Neural progenitor cell (in vitro differentiated cells): ENCODE data around the gene SLC35D2. TPM values are rescaled to one million over a fixed set of nuclear protein-coding genes. Genes with fewer than 3 reads are reported as not detected.

Experiments
- DNase-seq: peaks from one replicate; pipeline ENCODE4 v3.0.0-alpha.2; 2016; ENCODE audit warnings: low spot score
- H2AFZ ChIP-seq: fragments of 200-600 bp; sonication (generic); replicated peaks from 2 replicates; pipeline ENCODE4 v1.6.1; 2016; ENCODE audit warnings: antibody characterized with exemption
- H3F3A ChIP-seq: fragments of 200-600 bp; sonication (generic); 2 replicates; pipeline ENCODE4 v1.6.1; 2016; ENCODE audit warnings: antibody characterized with exemption, low read depth
- H3K27ac ChIP-seq: fragments of 200-600 bp; sonication (generic); 2 replicates; pipeline ENCODE4 v1.5.1; 2016; ENCODE audit warnings: mild to moderate bottlenecking
- H3K27me3 ChIP-seq: fragments of 200-600 bp; sonication (generic); 2 replicates; pipeline ENCODE4 v1.6.1; 2016; ENCODE audit warnings: mild to moderate bottlenecking, moderate library complexity
- H3K36me3 ChIP-seq: fragments of 200-600 bp; sonication (generic); 2 replicates; pipeline ENCODE4 v1.5.1; 2016
- H3K4me1 ChIP-seq: fragments of 200-600 bp; sonication (generic); 2 replicates; pipeline ENCODE4 v1.6.1; 2016; ENCODE audit warnings: mixed run types
- H3K4me2 ChIP-seq: fragments of 200-600 bp; sonication (generic); 2 replicates; pipeline ENCODE4 v1.6.1; 2016
- H3K4me3 ChIP-seq: fragments of 200-600 bp; sonication (generic); 2 replicates; pipeline ENCODE4 v1.5.1; 2016
- H3K79me2 ChIP-seq: fragments of 200-600 bp; sonication (generic); 2 replicates; pipeline ENCODE4 v1.6.1; 2016; ENCODE audit warnings: low read depth
- H3K9ac ChIP-seq: fragments of 200-600 bp; sonication (generic); 2 replicates; pipeline ENCODE4 v1.6.1; 2016
- H3K9me3 ChIP-seq: fragments of 200-600 bp; sonication (generic); 2 replicates; pipeline ENCODE4 v1.5.1; 2016; ENCODE audit warnings: low read depth
- H4K20me1 ChIP-seq: fragments of 200-600 bp; sonication (generic); 2 replicates; pipeline ENCODE4 v1.6.1; 2016; ENCODE audit warnings: low read depth
- H3K27ac Mint-ChIP-seq: 3 replicates; pipeline ENCODE4 v1.8.0; 2021; ENCODE audit warnings: mixed read lengths
- H3K27me3 Mint-ChIP-seq: 2 replicates; pipeline ENCODE4 v1.8.0; 2022; ENCODE audit warnings: low read depth, mild to moderate bottlenecking, inconsistent platforms, moderate library complexity, mixed read lengths; ENCODE audit not compliant: insufficient read depth
- H3K36me3 Mint-ChIP-seq: 3 replicates; pipeline ENCODE4 v1.8.0; 2021; ENCODE audit warnings: mixed read lengths
- H3K4me1 Mint-ChIP-seq: 3 replicates; pipeline ENCODE4 v1.8.0; 2021; ENCODE audit warnings: mixed read lengths
- H3K4me3 Mint-ChIP-seq: 3 replicates; pipeline ENCODE4 v1.8.0; 2021; ENCODE audit warnings: mild to moderate bottlenecking, moderate library complexity, mixed read lengths
- H3K9me3 Mint-ChIP-seq: 3 replicates; pipeline ENCODE4 v1.8.0; 2020; ENCODE audit warnings: mixed read lengths
- EZH2 ChIP-seq: fragments of 200-600 bp; sonication (generic); IDR thresholded peaks from 2 replicates; pipeline ENCODE4 v1.6.1; 2017; ENCODE audit warnings: antibody characterized with exemption, mild to moderate bottlenecking, moderate library complexity
- EZH2phosphoT487 ChIP-seq: fragments of 200-600 bp; sonication (generic); IDR thresholded peaks from 2 replicates; pipeline ENCODE4 v1.6.1; 2017; ENCODE audit warnings: antibody characterized with exemption
- total RNA-seq: library from RNA; depleted of rRNA; stranded (reverse); fragments of >200 nt; gene quantifications from 2 replicates; pipeline ENCODE4 v1.2.3, GENCODE V29; 2015; ENCODE audit warnings: low replicate concordance
- TF ChIP-seq, protein P1 (sequence below): fragments of 200-600 bp; sonication (generic); IDR thresholded peaks from 2 replicates; pipeline ENCODE4 v1.5.1; 2017; ENCODE audit warnings: antibody characterized with exemption, mild to moderate bottlenecking

Gene SLC35D2
- total RNA-seq, 1 donor from 2014 or later, result 30.1 TPM

- H3K27ac Mint-ChIP-seq, result no peak overlapping the region
- Histone ChIP-seq H3K4me3 (no peak overlapping the region), H3K9ac (no peak overlapping the region), H2AFZ (no peak overlapping the region), H3K79me2 (no peaks in the 10 kb centered on the region), H3K9me3 (peaks cover 5% of the 10 kb centered on the region), H3K36me3 (no peaks in the 10 kb centered on the region), H3F3A (no peaks in the 10 kb centered on the region), H4K20me1 (no peaks in the 10 kb centered on the region), H3K27ac (no peak overlapping the region), H3K27me3 (no peaks in the 10 kb centered on the region), H3K4me1 (no peaks in the 10 kb centered on the region), H3K4me2 (no peak overlapping the region)
- DNase-seq, result no peak
- peaks cover 15% of the 10 kb centered on the region for H3K9me3 Mint-ChIP-seq
- H3K36me3 Mint-ChIP-seq, result no peaks in the 10 kb centered on the region
- H3K4me1 Mint-ChIP-seq, result no peaks in the 10 kb centered on the region
- no peaks in the 10 kb centered on the region for H3K27me3 Mint-ChIP-seq
- TF ChIP-seq EZH2phosphoT487, result no peak
- no peak for TF ChIP-seq EZH2
- TF ChIP-seq, protein P1, sequence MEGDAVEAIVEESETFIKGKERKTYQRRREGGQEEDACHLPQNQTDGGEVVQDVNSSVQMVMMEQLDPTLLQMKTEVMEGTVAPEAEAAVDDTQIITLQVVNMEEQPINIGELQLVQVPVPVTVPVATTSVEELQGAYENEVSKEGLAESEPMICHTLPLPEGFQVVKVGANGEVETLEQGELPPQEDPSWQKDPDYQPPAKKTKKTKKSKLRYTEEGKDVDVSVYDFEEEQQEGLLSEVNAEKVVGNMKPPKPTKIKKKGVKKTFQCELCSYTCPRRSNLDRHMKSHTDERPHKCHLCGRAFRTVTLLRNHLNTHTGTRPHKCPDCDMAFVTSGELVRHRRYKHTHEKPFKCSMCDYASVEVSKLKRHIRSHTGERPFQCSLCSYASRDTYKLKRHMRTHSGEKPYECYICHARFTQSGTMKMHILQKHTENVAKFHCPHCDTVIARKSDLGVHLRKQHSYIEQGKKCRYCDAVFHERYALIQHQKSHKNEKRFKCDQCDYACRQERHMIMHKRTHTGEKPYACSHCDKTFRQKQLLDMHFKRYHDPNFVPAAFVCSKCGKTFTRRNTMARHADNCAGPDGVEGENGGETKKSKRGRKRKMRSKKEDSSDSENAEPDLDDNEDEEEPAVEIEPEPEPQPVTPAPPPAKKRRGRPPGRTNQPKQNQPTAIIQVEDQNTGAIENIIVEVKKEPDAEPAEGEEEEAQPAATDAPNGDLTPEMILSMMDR, result no peak
- no peak overlapping the region for H3K4me3 Mint-ChIP-seq
These were observed 101.9 kb downstream of the SLC35D2 start for GRCh38 chr9:96281641-96282040.

GRCh38 chr9:96279932-96280331 lies 103.6 kb downstream of the SLC35D2 start:
- Histone ChIP-seq H3K36me3 (no peaks in the 10 kb centered on the region), H3K27me3 (no peaks in the 10 kb centered on the region), H3K27ac (no peak overlapping the region), H4K20me1 (no peaks in the 10 kb centered on the region), H2AFZ (no peak overlapping the region), H3K79me2 (no peaks in the 10 kb centered on the region), H3K9ac (no peak overlapping the region), H3K4me3 (no peak overlapping the region), H3K4me2 (no peak overlapping the region), H3K9me3 (peaks cover 7% of the 10 kb centered on the region), H3K4me1 (no peaks in the 10 kb centered on the region), H3F3A (no peaks in the 10 kb centered on the region)
- Mint-ChIP-seq H3K36me3 (no peaks in the 10 kb centered on the region), H3K9me3 (peaks cover 21% of the 10 kb centered on the region), H3K27ac (no peak overlapping the region), H3K27me3 (no peaks in the 10 kb centered on the region), H3K4me3 (no peak overlapping the region), H3K4me1 (no peaks in the 10 kb centered on the region)
- no peak for DNase-seq
- TF ChIP-seq EZH2 (no peak), EZH2phosphoT487 (no peak)
- TF ChIP-seq, protein P1, result no peak

DNA sequence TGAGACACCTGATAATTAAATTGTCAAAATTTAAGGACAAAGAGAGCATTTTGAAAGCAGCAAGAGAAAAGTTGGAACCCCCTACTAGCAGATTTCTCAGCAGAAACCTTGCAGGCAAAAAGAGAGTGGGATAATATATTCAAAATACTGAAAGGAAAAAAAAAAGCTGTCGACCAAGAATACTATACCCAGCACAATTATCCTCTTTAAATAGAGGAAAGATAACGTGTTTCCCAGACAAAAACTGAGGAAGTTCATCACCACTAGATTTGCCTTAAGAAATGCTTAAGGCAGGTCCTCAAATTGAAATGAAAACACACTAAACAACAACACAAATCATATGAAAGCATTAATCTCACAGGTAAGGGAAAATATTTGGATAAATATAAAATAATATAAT lies 108.6 kb downstream of the SLC35D2 start:
- H3K27me3 Mint-ChIP-seq, result no peaks in the 10 kb centered on the region
- H3K36me3 Mint-ChIP-seq, result no peaks in the 10 kb centered on the region
- DNase-seq, result no peak

More for the DNA sequence above, 108.6 kb downstream of the SLC35D2 start:
- Histone ChIP-seq H3K27me3 (no peaks in the 10 kb centered on the region), H3K9ac (no peak overlapping the region), H3K79me2 (no peaks in the 10 kb centered on the region), H3K36me3 (no peaks in the 10 kb centered on the region), H2AFZ (no peak overlapping the region), H3K27ac (no peak overlapping the region), H3K4me2 (no peak overlapping the region), H3K4me3 (no peak overlapping the region), H3K9me3 (peaks cover 4% of the 10 kb centered on the region), H4K20me1 (no peaks in the 10 kb centered on the region), H3K4me1 (no peaks in the 10 kb centered on the region), H3F3A (no peaks in the 10 kb centered on the region)
- no peak overlapping the region for H3K4me3 Mint-ChIP-seq
- H3K27ac Mint-ChIP-seq, result no peak overlapping the region
- H3K4me1 Mint-ChIP-seq, result no peaks in the 10 kb centered on the region
- TF ChIP-seq, protein P1, result no peak
- TF ChIP-seq EZH2 (no peak), EZH2phosphoT487 (no peak)
- peaks cover 25% of the 10 kb centered on the region for H3K9me3 Mint-ChIP-seq

Other genes with a start within 250 kb of the SLC35D2 start
- gene HSD17B3, start 81.5 kb downstream of the SLC35D2 start, total RNA-seq, result not detected in 2 replicates
- gene ZNF367, start 34.7 kb upstream of the SLC35D2 start, total RNA-seq, result 14.6 and 18.0 TPM in 2 replicates
- gene HABP4, start 66.5 kb upstream of the SLC35D2 start, total RNA-seq, result 11.3 and 12.3 TPM in 2 replicates
- 24.7 and 38.1 TPM in 2 replicates for gene CDC14B, start 236.1 kb upstream of the SLC35D2 start, total RNA-seq